Raji (cell line): ENCODE results near the gene TACR2.

Experiments used
- POLR2A ChIP-seq: IDR thresholded peaks from 2 replicates; pipeline ENCODE4 v1.6.1; 2011; ENCODE audit warnings: low read depth, low read length, control low read depth; ENCODE audit not compliant: insufficient read depth

Gene TACR2

GRCh38 chr10:69416695-69417094 lies at the start of gene TACR2:
Gene TACR2, minus strand, starts transcription at chr10:69416918. Its CDS starts 595 bp downstream, at chr10:69416323.
- TF ChIP-seq POLR2A = no peak

DNA sequence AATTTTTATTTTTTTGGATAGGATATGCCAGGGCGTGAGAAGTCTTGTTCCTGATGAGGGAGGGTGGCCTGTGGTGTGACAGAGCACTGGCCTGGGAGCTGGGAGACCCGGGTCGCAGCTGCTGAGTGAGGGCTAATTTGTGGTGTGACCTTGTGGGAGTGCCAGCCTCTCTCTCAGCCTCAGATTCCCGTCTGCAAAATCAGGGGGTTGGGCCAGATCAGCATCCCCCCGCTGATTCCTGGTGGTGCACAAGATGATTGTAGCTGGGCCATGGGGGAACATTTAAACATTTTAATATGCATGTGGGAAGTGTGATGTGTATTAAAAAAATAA lies 49.4 kb upstream of the TACR2 start:
- no peak for TF ChIP-seq POLR2A

DNA sequence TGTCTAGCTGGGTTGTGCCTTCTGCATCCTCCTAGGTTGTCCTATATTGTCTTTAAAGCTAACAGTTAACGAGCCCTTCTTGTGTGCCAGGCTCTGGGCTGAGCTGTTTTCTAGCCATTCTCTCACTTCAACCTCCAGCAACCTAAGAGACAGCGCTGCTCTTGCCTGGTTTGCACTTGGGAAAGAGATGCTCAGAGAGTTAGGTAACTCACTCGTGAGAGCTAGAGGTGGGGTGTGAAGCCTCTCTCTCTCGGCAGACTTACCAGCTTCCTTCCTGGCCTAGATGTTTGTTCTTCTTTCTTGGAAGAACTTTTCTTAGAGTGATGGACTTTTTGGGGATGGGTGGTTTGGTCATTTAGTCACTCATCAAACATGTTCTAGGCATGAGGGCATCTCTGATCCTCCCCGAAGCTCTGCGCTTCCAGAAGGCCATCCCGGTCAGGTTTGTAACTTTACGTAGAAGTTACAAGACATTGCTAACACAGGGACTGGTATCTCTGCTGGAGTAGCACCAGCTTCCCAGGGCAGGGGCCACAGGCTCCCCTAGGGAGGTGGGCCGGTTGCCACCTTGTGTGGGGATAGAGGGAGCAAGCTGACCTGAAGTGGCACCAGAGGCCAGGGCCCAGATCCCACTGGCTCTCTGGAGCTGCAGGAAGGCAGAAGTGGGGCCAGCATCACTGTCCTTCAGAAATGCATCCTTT lies 48.9 kb upstream of the TACR2 start:
- no peak for TF ChIP-seq POLR2A

- TF ChIP-seq POLR2A = no peak
Measured at GRCh38 chr10:69464801-69465401, 48.2 kb upstream of the TACR2 start.

- no peak for TF ChIP-seq POLR2A
Measured at GRCh38 chr10:69464401-69464800, 47.7 kb upstream of the TACR2 start.

DNA sequence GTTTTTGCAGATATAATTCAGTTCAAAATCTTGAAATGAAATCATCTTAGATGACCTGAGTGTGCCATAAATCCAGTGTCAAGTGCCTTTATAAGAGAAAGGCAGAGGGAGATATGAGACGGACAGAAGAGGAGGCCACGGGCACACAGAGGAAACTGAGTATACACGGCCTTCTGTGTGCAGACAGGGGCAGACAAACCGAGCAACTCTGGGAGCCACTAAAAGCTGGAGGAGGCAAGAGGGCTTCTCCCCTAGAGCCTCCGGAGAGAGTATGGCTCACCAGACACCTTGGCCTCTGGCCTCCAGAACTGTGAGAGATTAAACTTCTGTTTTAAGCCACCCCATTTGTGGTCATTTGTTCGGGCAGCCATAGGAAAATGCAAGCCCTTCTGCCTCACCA lies 47.2 kb upstream of the TACR2 start:
- no peak for TF ChIP-seq POLR2A

- no peak for TF ChIP-seq POLR2A
Measured at GRCh38 chr10:69461243-69462025, 44.7 kb upstream of the TACR2 start.

DNA sequence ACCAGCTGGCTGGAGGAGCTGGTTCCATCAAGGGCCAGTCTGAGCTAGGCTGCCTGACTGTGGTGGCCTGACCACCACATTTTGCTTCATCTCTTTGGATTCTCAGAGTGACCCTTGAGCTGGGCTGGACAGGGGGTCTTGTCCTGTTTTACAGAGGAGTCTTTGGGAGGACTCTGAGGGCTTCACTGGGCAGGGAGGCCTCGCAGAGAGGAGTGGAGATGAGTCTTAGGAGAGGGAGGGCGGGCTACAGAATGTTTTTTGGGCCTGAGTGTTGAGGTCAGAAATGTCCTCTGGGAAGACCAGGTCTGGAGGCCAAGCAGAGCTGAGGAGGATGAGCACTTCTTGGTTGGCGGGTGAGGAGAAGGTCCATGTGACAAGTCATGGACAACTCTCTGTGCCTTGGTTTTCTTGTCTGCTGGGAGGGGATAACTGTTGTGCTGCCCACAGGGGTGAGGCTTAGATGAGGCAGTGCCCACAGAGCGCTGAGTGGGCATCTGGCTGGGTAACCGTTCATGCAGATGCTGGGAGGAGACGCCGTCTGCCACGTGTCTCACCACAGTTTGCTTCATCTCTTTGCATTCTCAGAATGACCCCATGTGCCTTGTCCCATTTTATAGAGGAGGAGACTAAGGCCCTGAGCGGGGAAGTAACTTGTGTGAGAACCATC lies 44.0 kb upstream of the TACR2 start:
- no peak for TF ChIP-seq POLR2A

GRCh38 chr10:69459893-69460575 lies 43.3 kb upstream of the TACR2 start:
- TF ChIP-seq POLR2A = no peak

DNA sequence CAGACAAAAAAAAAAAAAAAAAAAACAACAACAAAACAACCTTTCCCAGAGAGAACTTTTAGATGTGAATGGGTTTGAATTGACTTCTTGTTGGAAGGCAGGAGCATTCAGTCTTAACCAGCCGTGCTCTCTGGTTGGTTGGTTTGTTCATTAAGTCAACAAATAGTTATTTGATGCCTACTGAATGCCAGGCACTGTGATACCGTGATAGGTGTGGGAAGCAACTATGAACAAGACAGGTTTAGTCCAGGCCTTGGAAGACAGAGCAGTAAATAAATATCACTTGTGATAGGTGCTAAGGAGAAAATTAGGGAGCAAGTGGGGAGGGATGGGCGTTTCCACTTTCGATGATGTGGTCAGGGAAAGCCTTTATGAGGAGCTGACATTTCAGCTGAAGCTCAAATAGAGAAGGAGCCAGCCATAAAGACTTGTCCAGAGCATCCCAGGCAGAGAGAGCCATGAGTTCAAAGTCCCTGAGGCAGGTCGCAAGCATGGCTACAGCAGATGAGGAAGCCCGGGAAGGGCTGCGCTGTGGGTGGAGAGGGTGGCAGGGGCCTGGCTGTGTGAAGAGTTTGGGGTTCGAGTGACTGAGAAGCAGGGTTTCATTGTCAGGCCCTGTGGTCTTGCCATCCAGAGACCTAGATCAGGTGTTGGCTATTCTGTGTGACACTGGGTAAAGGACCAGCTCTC lies 42.5 kb upstream of the TACR2 start:
- no peak for TF ChIP-seq POLR2A

- no peak for TF ChIP-seq POLR2A
Measured at GRCh38 chr10:69458430-69459100, 41.8 kb upstream of the TACR2 start.

DNA sequence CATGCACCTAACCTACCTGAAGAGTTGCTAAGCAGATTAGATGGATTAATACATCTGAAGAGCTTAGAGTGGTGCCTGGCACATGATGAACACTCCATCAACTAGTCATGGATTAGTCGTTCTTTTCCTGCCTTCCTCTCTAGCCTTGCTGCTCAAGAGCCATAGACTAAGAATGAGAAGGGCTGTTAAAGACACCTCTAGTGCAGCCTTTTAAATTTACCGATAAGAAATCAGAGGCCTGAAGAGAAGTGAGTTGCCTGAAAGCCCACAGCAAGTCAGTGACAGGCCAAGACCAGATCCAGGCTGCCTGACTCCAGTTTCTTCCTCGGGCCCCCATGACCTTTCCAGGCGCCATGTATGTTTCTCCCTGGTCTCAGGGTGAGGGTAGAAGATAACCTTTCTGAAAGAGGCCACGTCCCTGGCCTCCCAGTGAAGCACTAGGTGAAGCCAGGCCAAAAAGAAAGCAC lies 41.1 kb upstream of the TACR2 start:
- no peak for TF ChIP-seq POLR2A

- no peak for TF ChIP-seq POLR2A
Measured at GRCh38 chr10:69456880-69457693, 40.4 kb upstream of the TACR2 start.
